PFSK-1 (cell line): Measurements from ENCODE around the gene BOC.

Experiments
- FOXP2 ChIP-seq: optimal IDR thresholded peaks from 2 replicates; pipeline ENCODE3; 2011; ENCODE audit warnings: borderline replicate concordance, control low read depth, inconsistent platforms; ENCODE audit not compliant: insufficient read depth; ENCODE audit errors: extremely low read length, extremely low read depth
- POLR2AphosphoS5 ChIP-seq: IDR thresholded peaks from 2 replicates; pipeline ENCODE4 v1.6.1; 2012; ENCODE audit warnings: low read depth, mild to moderate bottlenecking, control low read depth, low read length, moderate library complexity
- REST ChIP-seq, 2 experiments: IDR thresholded peaks; 2 replicates each; pipeline versions ENCODE4 v1.6.1 to v1.8.0; 2011 to 2012; ENCODE audit warnings: low read depth in 2 of 2, low read length in 2 of 2, control low read depth in 1 of 2, inconsistent platforms in 1 of 2, mild to moderate bottlenecking in 1 of 2, moderate library complexity in 1 of 2; ENCODE audit not compliant: insufficient read depth in 1 of 2
- SIN3A ChIP-seq: IDR thresholded peaks from 2 replicates; pipeline ENCODE4 v1.6.1; 2012; ENCODE audit warnings: mild to moderate bottlenecking, low read length, moderate library complexity, borderline replicate concordance; ENCODE audit not compliant: insufficient read depth
- TAF1 ChIP-seq: IDR thresholded peaks from 2 replicates; pipeline ENCODE4 v1.6.1; 2012; ENCODE audit warnings: low read length, control low read depth, borderline replicate concordance; ENCODE audit not compliant: insufficient read depth

BOC gene

GRCh38 chr3:113263020-113263419 is 51.7 kb downstream of the BOC start:
- TF ChIP-seq POLR2AphosphoS5 = no peak
- TF ChIP-seq TAF1 = no peak
- no peak for TF ChIP-seq SIN3A
- no peak for TF ChIP-seq FOXP2
- TF ChIP-seq REST (IDR thresholded peaks at IDR 0.05; ENCODE audit: insufficient read depth in 1 of 2, low read depth in 2 of 2, low read length in 2 of 2) = no peak

GRCh38 chr3:113263778-113264177 is 52.4 kb downstream of the BOC start:
- no peak for TF ChIP-seq REST (IDR thresholded peaks at IDR 0.05; ENCODE audit: insufficient read depth in 1 of 2, low read depth in 2 of 2, low read length in 2 of 2)

- no peak for TF ChIP-seq FOXP2
- TF ChIP-seq REST (IDR thresholded peaks at IDR 0.05; ENCODE audit: insufficient read depth in 1 of 2, low read depth in 2 of 2, low read length in 2 of 2) = no peak
- TF ChIP-seq TAF1 = no peak
- no peak for TF ChIP-seq SIN3A
- no peak for TF ChIP-seq POLR2AphosphoS5
Measured at GRCh38 chr3:113264283-113265131, 53.1 kb downstream of the BOC start.

GRCh38 chr3:113265231-113265630 is 53.9 kb downstream of the BOC start:
- TF ChIP-seq REST (IDR thresholded peaks at IDR 0.05; ENCODE audit: insufficient read depth in 1 of 2, low read depth in 2 of 2, low read length in 2 of 2) = no peak

GRCh38 chr3:113266738-113267137 is 55.4 kb downstream of the BOC start:
- TF ChIP-seq FOXP2 = no peak
- no peak for TF ChIP-seq SIN3A
- TF ChIP-seq REST (IDR thresholded peaks at IDR 0.05; ENCODE audit: insufficient read depth in 1 of 2, low read depth in 2 of 2, low read length in 2 of 2) = no peak
- TF ChIP-seq TAF1 = no peak
- TF ChIP-seq POLR2AphosphoS5 = no peak
